Activated CD4-positive, alpha-beta T cell treated with anti-CD3 and anti-CD28 coated beads, Interleukin-2, amount 50 U/mL, for 4 hours (primary cell): Measurements from ENCODE around the gene RRP9.
"Not testable (repeated sequence)": the region's sequence is repeated elsewhere in the genome, so short reads cannot be mapped to it uniquely, and the experiment has no call there.

ENCODE experiments used
- DNase-seq, 2 experiments: peaks; one replicate each; pipeline ENCODE4 v3.0.0-alpha.2; 2020

The RRP9 gene, protein sequence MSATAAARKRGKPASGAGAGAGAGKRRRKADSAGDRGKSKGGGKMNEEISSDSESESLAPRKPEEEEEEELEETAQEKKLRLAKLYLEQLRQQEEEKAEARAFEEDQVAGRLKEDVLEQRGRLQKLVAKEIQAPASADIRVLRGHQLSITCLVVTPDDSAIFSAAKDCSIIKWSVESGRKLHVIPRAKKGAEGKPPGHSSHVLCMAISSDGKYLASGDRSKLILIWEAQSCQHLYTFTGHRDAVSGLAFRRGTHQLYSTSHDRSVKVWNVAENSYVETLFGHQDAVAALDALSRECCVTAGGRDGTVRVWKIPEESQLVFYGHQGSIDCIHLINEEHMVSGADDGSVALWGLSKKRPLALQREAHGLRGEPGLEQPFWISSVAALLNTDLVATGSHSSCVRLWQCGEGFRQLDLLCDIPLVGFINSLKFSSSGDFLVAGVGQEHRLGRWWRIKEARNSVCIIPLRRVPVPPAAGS

DNA sequence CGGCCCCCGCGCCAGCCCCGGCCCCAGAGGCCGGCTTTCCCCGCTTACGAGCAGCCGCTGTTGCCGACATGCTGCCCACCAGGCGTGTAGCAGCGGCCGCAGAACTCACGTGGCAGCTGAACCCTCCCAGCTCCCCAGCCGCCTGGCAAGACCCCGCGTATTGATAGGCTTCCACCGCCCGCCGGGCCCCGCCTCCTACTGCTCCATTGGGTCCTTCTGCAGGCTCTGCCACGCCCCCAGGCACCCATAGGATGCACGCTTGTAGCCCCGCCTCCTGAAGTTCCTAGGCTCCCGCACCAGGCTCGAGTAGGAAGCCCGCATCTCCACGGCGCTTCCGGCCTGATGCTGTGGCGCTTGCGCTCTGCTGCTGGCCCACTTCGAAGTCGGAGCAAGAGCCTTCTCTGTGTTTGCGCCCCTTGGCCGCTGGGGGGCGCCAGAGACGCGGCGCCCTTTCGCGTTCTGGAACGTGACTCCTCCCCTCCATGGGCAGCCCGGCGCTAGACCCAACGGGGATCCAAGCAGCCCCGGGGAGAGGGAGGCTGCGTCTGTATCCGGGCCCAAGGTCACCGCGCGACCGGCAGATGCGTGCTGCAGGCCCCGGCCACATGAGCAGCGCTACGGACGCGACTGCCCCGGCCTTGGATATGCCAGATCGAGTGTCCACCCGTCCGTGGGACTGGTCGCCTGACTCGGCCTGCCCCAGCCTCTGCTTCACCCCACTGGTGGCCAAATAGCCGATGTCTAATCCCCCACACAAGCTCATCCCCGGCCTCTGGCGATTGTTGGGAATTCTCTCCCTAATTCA, at the start of gene RRP9, which contains the start of gene PARP3:
TSS of gene RRP9 (minus strand) at position 107 of the 805 bp plus-strand sequence. CDS start at position 70, 37 bp downstream.
TSS of gene PARP3 (plus strand) at position 566 of the 805 bp plus-strand sequence. CDS start 993 bp downstream, outside the sequence.
- DNase-seq: peak; percentile 99 to 100

DNA sequence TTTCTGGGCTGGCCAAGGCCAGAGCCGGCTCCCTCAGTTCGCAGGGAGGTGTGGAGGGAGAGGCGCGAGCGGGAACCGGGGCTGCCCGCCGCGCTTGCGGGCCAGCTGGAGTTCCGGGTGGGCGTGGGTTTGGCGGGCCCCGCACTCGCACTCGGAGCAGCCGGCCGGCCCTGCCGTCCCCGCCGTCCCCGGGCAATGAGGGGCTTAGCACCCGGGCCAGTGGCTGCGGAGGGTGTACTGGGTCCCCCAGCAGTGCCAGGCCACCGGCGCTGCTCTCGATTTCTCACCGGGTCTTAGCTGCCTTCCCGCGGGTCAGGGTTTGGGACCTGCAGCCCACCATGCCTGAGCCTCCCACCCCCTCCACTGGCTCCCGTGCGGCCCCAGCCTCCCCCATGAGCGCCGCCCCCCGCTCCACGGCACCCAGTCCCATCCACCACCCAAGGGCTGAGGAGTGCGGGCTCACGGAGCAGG, 48.8 kb upstream of the RRP9 start:
- not testable (repeated sequence) for DNase-seq

DNA sequence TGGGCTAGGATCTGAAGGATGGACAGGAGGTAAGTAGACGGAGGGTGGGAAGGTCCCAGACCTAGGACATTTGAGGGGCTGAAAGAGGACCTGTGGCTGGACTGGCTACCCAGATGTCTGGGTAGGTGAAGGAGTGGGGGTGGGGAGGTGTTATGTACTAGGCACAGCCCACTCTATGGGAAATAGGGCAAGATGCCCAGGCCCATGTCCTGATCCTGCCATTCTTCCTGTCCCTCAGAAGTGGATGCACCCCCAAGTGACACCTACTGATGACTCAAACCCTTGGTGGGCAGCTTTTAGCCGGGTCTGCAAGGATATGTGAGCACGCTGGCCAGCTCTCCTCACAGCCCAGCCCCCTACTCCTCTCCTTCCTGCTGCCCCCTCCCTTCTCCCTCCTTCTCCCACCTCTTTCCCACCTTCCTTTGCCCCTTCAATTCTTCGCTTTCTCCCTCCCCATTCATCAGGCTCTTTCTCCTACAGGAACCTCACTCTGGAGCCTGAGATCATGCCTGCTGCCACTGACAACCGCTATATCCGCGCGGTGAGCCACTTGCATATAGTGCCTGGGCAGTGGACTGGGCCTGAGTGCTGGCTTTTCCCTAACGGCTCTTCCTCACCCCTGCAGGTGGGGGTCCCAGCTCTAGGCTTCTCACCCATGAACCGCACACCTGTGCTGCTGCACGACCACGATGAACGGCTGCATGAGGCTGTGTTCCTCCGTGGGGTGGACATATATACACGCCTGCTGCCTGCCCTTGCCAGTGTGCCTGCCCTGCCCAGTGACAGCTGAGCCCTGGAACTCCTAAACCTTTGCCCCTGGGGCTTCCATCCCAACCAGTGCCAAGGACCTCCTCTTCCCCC, 46.8 kb upstream of the RRP9 start:
- DNase-seq: no peak

DNA sequence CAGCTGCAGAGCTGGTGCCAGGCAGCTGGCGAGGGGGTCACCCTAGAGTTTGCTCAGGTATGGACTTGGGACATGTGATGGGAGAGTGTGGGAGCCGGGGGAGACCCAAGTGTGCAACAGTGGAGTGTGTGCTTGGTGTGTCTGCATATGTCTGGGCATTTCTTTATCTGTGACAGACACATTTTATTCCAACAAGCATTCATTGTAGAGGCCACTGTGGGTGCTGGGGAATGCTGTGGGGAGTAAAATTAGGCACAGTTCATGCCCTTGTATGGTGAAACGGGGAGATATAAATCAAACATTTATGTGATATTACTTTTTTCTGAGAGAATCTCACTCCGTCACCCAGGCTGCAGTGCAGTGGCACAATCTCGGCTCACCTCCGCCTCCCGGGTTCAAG, 45.9 kb upstream of the RRP9 start:
- no peak for DNase-seq

DNA sequence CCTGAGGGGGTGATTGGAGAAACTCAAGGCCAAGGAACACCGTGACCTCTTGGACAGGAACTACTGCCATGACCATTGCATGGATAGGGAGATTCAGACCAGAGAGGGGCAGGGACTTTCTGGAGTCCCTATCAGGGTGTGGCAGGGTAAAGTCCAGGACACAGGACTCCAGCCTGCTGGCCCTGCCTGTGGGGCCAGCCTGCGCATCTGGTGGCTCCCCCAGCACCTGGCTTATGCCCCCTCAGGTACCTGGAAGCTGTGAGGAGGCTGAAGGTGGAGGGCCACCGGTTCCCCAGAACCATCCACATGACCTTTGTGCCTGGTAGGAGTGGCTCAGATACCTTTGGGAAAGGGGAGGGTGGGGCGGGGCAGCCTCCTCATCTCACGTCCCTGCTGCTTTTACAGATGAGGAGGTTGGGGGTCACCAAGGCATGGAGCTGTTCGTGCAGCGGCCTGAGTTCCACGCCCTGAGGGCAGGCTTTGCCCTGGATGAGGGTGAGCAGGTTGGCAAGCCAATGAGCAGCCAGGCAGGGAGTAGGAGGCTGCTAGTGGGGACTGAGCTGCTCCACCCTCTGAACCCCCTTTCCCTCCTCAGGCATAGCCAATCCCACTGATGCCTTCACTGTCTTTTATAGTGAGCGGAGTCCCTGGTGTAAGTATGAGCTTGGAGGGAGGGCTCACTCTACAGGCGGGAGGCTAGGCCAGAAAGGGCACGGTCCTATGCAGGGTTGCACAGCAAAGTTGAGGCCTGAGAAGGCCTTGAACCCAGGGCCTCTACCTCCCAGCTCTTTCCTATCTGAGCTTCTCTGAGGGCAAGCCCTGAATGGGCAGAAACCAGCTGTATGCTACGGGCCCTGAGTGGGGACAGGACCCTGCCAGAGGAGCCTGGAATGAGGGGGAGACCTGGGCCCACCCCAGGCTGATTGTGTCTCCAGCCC, 44.6 kb upstream of the RRP9 start:
- no peak for DNase-seq

DNA sequence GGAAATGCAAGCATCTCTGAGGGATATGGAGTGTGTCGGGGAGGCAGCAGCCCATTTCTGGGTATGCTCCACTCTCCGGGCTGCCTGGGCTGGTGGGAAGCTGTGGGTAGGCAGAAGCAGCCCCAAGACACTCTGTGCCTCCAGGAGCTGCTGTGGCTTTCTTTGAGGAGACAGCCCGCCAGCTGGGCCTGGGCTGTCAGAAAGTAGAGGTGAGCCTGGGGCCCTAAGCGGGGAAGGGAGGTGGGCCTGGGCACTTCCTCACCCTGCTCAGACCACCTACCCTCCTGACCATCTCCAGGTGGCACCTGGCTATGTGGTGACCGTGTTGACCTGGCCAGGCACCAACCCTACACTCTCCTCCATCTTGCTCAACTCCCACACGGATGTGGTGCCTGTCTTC, 43.4 kb upstream of the RRP9 start:
- no peak for DNase-seq

DNA sequence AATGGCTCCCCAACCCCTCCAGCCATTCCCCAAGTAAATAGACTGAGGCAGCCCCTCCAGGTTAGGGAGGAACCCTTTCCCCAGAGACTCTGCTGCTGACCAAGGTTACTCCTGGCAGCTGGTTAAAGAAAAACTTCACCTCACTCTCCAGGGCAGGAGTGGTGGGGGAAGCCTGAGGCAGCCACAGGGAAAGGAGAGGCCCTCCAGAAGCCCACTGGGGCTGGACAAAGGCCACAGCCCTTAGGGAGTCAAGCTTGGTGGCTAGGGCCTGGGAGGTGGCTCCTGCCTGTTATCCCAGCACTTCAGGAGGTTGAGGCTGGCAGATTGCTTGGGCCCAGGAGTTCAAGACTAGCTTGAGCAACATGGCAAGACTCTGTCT, 42.6 kb upstream of the RRP9 start:
- no peak for DNase-seq

DNA sequence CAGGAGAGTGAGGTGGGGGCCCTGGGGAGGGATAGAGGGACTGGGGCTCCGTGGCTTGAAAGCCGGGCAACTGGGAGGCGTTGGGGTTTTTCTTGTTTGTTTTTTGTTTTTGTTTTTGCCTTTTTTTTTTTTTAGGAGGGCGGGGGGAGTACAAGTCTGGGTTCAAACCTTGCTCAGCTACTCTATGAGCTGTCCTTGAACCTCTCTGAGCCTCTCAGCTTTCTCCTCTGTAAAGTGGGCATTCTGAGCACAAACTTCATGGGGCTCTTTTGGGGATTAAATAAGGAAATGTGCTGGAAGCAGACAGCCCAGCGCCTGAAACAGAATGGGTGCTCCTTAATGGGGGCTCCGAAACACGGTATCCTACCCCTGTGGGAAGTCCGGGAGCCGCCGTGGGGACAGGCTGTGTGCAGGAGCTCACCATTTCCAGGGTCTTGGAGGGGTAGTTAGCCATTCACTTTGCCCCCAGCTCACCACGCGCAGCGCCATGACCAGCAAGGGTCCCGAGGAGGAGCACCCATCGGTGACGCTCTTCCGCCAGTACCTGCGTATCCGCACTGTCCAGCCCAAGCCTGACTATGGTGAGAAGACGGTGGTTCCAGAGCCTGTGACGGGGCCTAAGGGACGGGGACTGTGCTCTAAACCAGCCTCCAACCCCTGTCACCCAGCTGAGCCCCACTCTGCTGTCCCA, 42.0 kb upstream of the RRP9 start:
- DNase-seq: no peak

DNA sequence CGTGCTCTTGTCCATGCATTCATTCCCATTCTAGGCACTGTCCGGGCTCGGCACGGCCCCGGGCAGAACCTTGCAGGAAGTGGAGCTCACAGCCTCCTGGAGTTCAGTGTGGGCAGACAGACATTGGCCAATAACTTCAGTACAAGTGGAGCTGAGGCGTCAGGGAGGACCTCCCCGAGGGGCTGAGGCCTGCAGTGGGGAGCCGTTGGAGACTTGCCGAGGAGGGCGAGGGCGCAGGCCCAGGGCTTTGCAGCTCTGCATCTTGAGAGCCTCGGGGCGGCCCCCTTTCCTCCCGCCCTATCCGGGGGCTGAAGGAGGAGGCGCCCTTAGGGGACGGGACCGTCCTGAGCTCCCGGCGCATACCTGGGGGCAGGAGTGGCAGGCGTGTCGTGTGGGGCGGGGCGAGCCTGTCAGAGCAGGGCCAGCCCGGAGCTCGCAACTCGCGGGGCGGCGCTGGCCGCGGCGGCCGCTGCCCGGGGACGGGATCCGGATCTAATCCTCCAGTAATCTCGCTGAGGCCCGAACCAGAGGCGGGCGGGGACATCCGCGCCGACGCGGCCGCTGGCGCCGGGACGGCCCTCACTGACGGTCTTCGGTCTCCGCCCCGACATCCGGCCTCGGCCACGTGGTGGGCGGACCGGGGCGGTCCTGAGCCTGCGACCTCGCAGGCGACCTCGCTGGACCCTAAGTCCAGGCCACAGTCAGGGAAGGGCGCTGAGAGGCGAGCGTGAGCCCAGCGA, 41.3 kb upstream of the RRP9 start, which contains the start of gene ACY1:
TSS of gene ACY1 (plus strand) at position 698 of the 740 bp plus-strand sequence. CDS start 530 bp downstream, outside the sequence.
- peak; percentile 52 to 56 for DNase-seq

DNA sequence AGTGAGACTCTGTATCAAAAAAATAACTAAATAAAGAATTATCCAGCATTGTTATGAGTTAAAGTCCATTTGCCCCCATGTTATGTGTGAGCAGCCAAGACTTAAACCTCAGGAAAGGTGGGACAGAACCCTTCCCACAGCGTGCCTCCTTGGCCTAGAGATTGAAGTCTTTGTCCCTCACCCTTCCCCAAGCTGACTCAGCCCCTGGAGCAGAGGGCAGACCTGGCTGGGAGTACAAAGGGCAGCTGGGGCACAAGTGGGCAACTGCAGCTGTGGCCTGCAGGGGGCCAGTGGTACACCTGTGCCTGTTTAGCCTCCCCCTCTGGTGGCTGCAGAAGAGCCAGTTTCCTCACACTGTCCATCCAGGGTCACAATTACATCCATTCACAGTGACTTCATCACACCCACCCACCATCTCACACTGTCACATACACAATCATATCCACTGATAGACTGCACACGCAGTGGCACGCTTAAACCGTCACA, 40.7 kb upstream of the RRP9 start:
- no peak for DNase-seq

DNA sequence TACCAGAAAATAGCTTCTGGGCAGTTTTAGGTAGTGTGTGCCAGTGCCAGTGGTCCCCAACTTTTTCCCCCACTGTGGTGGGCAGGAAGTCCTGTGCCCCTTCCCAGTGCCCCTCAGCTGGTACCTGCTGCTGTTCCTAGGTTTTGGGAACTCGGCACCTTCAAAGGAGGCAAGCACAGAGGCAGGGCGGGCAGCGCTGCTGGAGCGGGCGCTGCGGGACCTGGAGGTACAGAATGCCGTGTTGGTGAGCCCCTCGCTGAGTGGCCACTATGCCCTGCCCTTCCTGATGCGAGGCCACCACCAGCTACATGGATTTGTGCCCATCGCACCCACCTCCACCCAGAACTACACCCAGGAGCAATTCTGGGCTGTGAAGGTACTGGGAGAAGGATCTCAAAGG, 38.5 kb upstream of the RRP9 start:
- DNase-seq: no peak

DNA sequence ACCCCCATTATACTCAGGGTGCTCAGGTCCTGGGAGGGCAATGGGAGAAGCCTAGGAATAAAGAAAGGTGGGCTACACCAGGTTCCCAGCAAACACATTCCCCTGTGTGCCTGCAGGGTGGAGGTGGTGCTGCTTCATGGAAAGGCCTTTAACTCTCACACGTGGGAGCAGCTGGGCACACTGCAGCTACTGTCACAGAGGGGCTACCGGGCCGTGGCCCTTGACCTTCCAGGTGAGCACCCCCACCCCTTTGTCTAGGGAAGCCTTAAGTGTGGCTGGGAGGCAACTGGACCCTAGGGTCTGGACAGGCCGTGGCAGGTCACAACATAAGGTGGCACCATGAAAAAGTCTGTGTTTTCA, 36.4 kb upstream of the RRP9 start:
- DNase-seq: no peak

DNA sequence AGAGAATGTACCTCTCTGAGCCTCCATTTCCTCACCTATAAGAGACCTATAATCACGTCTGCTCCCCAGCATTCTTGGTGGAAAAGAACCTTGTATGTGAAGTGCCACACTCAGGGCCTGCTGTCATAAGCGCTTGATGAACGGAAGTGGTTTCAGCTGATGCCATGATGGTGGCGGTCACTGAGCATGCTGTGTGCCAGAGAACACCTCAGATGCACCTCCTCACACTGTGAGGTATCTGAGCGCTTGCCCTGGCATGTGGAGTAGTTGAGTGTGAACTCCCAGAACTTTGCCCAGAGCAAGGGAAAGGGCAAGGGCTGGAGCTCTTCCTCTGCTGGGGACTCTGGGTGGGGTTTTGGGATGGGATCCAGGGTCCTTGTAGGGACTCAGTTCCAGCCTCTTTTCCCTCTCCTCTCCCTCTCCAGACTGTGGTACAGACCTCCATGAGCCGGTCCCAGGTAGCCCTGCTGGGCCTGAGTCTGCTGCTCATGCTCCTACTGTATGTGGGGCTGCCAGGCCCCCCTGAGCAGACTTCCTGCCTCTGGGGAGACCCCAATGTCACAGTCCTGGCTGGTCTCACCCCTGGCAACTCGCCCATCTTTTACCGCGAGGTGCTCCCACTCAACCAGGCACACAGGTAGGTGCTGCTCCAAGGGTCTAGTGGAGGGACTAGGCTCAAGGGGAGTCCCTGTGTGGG, 35.9 kb upstream of the RRP9 start:
- no peak for DNase-seq

DNA sequence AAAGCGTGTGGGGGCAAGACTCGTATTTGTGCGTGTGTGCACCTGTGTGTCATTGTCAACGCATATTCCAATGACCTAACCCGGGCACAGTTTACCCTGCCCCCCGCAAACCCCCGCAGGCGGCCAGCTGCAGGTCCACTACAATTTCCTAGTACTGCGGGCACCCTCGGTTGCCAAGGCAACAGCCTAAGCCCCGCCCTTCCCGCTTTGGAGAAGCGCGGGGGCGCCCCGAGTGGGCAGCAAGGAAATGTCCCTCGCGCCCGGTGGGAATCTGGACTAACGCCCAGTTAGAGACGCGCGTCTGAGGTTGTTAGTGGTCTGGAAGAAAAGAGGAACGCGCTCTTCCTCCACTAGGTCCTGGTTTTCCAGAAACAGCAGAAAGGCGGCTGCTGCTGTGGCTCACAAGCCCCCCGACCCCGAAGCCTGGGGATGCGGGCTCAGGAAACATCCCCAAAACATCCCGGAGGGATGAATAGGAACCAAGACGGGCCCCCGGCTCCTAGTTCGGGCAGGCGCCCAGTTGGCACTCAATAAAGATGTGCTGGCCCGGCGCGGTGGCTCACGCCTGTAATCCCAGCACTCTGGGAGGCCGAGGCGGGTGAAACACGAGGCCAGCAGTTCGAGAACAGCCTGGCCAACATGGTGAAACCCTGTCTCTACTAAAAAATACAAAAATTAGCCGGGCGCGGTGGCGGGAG, 34.3 kb upstream of the RRP9 start:
- no peak for DNase-seq

DNA sequence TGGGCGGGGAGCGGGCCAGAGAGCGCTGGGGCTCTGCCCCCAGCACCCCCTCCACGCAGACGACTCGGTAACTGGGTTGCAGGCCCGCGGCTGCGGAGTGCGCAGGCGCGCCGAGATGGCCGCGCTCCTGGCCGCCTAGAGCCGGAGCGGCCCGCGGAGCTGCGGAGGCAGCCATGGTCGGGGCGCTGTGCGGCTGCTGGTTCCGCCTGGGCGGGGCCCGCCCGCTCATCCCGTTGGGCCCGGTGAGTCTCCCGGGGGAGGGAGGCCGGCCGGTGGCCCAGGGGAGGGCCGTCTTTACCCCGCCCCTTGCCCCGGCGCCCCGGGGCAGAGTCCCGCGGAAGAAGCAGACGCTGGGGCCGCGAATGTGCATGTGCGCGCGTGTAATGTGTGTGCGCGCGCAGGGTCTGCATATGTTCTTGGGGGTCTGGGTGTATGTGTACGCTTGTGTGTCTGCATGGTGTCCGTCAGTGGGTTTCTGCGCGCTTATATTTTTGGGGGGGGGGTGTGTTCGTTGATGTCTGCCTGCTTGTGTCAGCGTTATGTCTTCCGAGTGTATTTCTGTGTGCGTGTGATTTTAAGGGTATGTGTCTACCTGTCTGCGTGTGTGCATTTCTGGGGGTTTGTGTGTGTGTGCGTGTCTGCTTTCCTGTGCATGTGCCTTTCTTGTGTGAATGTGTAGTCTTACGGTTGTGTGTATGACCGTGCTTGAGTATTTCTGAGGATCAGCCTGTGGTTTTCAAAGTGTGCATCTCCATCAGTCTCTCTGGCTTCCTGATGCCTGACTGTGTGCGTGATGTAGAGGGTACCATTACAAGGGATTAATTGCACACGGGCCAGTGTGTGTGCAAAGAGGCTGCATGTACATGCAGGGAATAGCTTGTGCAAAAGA, 33.5 kb upstream of the RRP9 start, which contains the start of gene ABHD14A:
TSS of gene ABHD14A (plus strand) at position 102 of the 889 bp plus-strand sequence. CDS start at position 174, 72 bp downstream.
- DNase-seq: peak; percentile 54 to 57

DNA sequence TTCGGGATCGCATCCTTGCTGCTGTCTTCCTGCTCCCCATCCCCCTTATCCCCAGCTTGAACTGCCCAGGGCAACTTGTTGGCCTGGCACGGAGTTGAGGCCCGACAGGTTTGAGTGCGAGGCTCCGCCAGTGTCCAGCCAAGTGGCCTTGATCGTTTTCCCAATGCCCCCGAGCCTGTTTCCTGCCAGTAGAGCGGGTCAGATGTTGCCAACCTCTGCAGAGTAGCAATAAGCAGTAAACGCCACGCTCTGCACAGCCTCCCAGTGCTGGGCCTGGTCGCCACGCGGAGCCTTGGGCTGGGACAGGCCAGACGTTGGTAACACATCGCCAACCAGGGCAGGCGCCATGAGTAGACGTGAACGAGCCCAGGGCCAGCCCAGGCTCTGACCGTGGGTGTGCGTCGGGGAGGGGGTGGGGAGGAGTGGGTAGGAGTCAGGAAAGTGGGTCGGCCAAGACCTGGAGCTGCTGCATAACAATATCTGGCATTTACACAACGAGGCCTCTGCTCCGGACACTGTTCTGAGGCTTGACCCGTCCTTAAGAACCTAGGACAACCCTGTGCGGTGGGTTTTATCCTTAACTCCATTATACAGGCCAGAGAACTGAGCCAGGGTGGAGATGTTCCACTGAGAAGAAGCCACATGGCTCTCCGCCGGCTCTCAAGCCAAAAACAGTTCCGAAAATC, 32.7 kb upstream of the RRP9 start:
- no peak for DNase-seq

DNA sequence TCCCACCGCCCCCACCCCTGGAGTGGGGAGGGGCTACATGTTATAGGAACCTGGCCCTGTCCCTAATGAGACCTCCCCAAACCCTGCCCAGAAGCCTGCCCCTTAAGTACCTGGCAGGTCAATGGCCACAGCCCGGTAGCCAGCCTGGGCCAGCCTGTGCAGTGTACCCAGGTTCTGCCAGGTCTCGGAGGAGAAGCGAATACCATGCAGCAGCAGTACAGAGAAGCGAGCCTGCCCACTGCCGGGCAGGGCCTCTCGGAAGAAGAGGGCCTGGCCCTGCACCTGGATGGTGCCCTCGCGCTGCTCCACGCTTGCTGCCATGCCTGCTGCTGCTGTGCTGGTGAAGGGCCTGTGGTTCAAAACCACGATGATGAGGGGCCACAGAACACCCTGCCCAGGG, 29.6 kb upstream of the RRP9 start:
- DNase-seq: no peak
